Pancreas (tissue), 10 donors: Measurements from ENCODE around the gene DCAKD. TPM values are rescaled to one million over a fixed set of nuclear protein-coding genes. Genes with fewer than 3 reads are reported as not detected.

ENCODE experiments used
- ATAC-seq, 4 donors: fragments of 200-7000 bp; cut with Tn5 transposase; one replicate each; pipeline versions ENCODE4 v1.8.0 to v1.9.1; 2020; ENCODE audit warnings: mild to moderate bottlenecking in 4 of 4, moderate library complexity in 4 of 4
- DNase-seq, 6 donors: peaks; one replicate each; pipeline ENCODE4 v3.0.0-alpha.2; 2020
- FAIRE-seq: peaks from 2 replicates; lab custom pipeline; 2012; peaks lifted over from hg19 to GRCh38; lab: Jason Lieb, UNC
- H3K27ac ChIP-seq, 4 donors: fragments of 200-600 bp; sonication (generic); 1 replicate in 3 of 4; 2 replicates in 1 of 4; pipeline versions ENCODE4 v1.5.0 to v1.8.0; 2020
- H3K27me3 ChIP-seq, 4 donors: fragments of 200-600 bp; one replicate each; pipeline ENCODE4 v1.8.0; 2021
- H3K36me3 ChIP-seq, 3 donors: fragments of 200-600 bp; sonication (generic) in 1 of 3; one replicate each; pipeline versions ENCODE4 v1.5.0 to v1.8.0; 2020 to 2021
- H3K4me1 ChIP-seq, 3 donors: fragments of 200-600 bp; one replicate each; pipeline ENCODE4 v1.8.0; 2021
- H3K4me3 ChIP-seq, 4 donors: fragments of 200-600 bp; sonication (generic) in 2 of 4; one replicate each; pipeline versions ENCODE4 v1.5.0 to v1.8.0; 2020 to 2021
- H3K9me3 ChIP-seq, 4 donors: fragments of 200-600 bp; one replicate each; pipeline ENCODE4 v1.8.0; 2021
- WGBS, 2 donors: extraction: QIAGEN DNeasy Blood & Tissue Kit; methylation state at CpG; one replicate each; pipeline ENCODE4 v1.1.7; 2013; 5-methylcytosine and 5-hydroxymethylcytosine counted together
- intact Hi-C, 3 donors: fragments of 100-400 bp; cut with DNase I; formaldehyde crosslinking; loops; one replicate each; pipeline versions ENCODE4 v1.11.1 to v1.14.2; 2022
- polyA plus RNA-seq, 2 donors: library from polyadenylated mRNA; stranded (reverse); fragments of 200-250 nt; gene quantifications; one replicate each; pipeline ENCODE4 v1.2.3, GENCODE V29; 2013
- total RNA-seq, 6 donors: library from RNA; stranded (reverse); fragmentation: NEBNext Ultra II Directional in 4 of 6; extraction: Animal tissue kit (Norgen Biotek cat#: 25700) in 4 of 6; gene quantifications; one replicate each; pipeline versions ENCODE4 v1.2.1 to v1.2.4, GENCODE V29; 2021 to 2023
- TF ChIP-seq, protein P1 (sequence below), 4 donors: fragments of 200-600 bp; sonication (generic) in 3 of 4; IDR thresholded peaks; one replicate each; pipeline versions ENCODE4 v1.5.0 to v1.8.0; 2021; ENCODE audit warnings: antibody characterized with exemption in 4 of 4
- donor health status: healthy with polysubstance abuse.
- donor health status: DM: no; HTN: no; CAD: no; lungs with moderate emphysema.
- donor health status: DM: no; HTN: no; CAD: no.
- donor health status: control.
- donor health status: control.
- donor health status: Bipolar disorder and iron deficiency.
- donor health status: DM: yes; HTN: yes; CAD: no.
- donor health status: DM: no; HTN: no; CAD: no.
- donor health status: DM: no; HTN: no; CAD: no.
- donor health status: DM: yes; HTN: yes; CAD: no.

Gene DCAKD
- total and polyA plus RNA-seq, 8 donors, result 9.3 to 19.2 (median 12.1) TPM

DNA sequence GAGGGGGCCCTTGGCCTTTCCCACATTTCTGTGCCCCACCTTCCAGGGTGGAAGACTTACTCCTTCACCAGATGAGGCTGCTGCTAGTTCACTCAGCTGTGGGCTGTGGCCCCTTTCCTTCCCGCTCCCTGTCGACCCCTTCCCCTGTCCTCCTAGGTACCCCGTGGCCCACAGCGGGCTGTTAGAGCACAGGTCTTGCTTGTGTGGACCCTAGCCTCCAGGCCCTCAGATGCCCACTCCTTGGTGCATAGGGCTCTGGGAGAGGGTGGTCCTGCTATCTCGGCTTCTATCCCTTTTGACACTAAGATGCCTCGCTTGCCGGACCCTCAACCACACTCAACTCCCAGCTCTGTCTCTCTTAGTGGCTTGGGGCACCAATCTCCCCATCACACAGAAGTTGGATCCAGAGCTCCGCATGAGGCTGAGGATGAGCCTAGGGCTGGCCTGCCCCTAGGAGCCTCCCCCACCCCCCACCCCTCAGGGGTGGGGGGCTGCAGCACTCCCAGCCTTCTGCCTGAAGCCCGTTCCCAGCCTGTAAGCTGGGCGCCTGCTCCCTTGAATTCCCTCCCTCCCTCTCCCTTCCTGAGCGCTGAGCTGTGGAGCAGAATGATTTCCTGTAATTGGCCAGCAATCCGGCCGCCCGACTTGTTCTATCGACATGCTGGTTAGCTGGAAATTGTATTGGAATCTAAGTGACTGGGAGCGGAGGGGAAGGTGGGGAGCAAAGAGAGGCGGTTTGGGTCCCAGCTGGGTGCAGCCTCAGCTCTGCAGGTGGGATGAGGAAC lies 30.9 kb downstream of the DCAKD start:
- peak overlapping the region in 2 of 4 donors; percentile 60 to 70 for H3K27ac ChIP-seq
- ATAC-seq, result peak in 2 of 4 donors; percentile 7 to 26

DNA sequence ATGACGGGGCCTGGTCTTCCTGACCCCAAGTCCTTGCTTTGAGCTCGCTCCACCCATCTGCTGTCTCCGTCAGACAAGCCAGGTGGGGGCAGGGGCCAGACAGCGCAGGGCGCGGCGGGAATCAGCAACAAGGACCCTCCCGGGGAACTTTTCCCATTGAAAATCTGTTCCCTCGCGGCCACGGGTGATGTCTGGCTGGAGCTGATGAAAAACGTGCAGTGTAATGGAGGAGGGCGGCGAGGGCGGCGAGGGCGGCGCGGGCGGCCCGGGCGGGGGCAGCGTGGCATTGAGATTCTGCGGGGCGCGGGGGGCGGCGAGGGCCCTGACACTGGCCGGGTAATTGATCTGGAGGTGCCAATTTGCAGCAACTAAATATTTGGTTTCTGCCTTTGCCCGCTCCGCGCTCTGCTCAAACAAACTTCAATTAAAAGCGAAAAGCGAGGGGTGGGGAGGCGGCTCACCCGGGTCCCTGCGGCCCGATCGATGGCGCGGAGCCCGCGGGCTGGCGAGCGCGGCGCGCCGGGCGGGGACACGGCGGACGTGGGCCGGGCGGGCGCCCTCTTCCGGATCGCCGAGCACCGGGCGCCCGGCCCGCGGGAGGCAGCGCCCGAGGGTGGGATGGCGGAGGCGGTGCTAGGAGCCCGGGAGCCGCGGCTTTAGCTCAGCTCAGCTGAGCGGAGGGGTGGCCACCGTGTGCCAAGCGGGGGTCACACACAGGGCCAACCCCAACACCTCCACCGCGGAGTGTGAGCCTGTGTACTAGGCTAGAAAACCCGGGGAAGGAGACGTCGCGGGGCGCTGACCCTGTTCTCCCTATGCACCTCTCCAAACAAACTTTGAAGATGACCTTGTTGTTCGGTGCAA lies 32.4 kb downstream of the DCAKD start:
- no peak for FAIRE-seq
- TF ChIP-seq, protein P1, sequence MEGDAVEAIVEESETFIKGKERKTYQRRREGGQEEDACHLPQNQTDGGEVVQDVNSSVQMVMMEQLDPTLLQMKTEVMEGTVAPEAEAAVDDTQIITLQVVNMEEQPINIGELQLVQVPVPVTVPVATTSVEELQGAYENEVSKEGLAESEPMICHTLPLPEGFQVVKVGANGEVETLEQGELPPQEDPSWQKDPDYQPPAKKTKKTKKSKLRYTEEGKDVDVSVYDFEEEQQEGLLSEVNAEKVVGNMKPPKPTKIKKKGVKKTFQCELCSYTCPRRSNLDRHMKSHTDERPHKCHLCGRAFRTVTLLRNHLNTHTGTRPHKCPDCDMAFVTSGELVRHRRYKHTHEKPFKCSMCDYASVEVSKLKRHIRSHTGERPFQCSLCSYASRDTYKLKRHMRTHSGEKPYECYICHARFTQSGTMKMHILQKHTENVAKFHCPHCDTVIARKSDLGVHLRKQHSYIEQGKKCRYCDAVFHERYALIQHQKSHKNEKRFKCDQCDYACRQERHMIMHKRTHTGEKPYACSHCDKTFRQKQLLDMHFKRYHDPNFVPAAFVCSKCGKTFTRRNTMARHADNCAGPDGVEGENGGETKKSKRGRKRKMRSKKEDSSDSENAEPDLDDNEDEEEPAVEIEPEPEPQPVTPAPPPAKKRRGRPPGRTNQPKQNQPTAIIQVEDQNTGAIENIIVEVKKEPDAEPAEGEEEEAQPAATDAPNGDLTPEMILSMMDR (IDR thresholded peaks at IDR 0.05), result peak in 3 of 4 donors; percentile 9 to 34 (median 20)
- Histone ChIP-seq H3K9me3 (no peaks in the 10 kb centered on the region), H3K4me1 (peaks cover 24 to 38% (median 26%) of the 10 kb centered on the region in 3 donors), H3K27ac (peak overlapping the region in 1 of 4 donors; percentile 9), H3K27me3 (no peaks in the 10 kb centered on the region), H3K4me3 (peak overlapping the region; percentile 37 to 53 (median 44)), H3K36me3 (no peaks in the 10 kb centered on the region)
- DNase-seq, result peak in 4 of 6 donors; percentile 42 to 85 (median 64)
- intact Hi-C loops, result no loop called here
- WGBS, 2 donors, result 1% methylated on average over 75 to 82 of the region's 82 CpGs
- ATAC-seq, result peak; percentile 55 to 74 (median 69)

More for the DNA sequence above, 30.9 kb downstream of the DCAKD start:
- H3K9me3 ChIP-seq, result no peaks in the 10 kb centered on the region
- DNase-seq, result peak in 2 of 6 donors; percentile 39 to 45
- no peaks in the 10 kb centered on the region for H3K36me3 ChIP-seq
- 48% methylated on average over 17 of the region's 17 CpGs for WGBS, 2 donors
- FAIRE-seq, result no peak
- H3K27me3 ChIP-seq, result no peaks in the 10 kb centered on the region
- no peak overlapping the region for H3K4me3 ChIP-seq
- TF ChIP-seq, protein P1 (IDR thresholded peaks at IDR 0.05), result no peak
- intact Hi-C loops, result loop anchor here (5.0 to 10.0 kb wide), 2 partner anchors 96 to 98 kb away; no protein-coding TSS in a partner anchor
- peaks cover 24 to 37% (median 24%) of the 10 kb centered on the region in 3 donors for H3K4me1 ChIP-seq

- TF ChIP-seq, protein P1 (IDR thresholded peaks at IDR 0.05), result no peak
- Histone ChIP-seq H3K27me3 (no peaks in the 10 kb centered on the region), H3K4me3 (peak overlapping the region in 3 of 4 donors; percentile 40 to 53 (median 48)), H3K4me1 (peaks cover 24 to 38% (median 26%) of the 10 kb centered on the region in 3 donors), H3K9me3 (no peaks in the 10 kb centered on the region), H3K36me3 (no peaks in the 10 kb centered on the region), H3K27ac (no peak overlapping the region)
- intact Hi-C loops, result no loop called here
- no peak for FAIRE-seq
- DNase-seq, result no peak
- WGBS, 2 donors, result 8 to 10% methylated on average over 4 of the region's 4 CpGs
- ATAC-seq, result no peak
These were observed 33.0 kb downstream of the DCAKD start for GRCh38 chr17:45018514-45018847.

DNA sequence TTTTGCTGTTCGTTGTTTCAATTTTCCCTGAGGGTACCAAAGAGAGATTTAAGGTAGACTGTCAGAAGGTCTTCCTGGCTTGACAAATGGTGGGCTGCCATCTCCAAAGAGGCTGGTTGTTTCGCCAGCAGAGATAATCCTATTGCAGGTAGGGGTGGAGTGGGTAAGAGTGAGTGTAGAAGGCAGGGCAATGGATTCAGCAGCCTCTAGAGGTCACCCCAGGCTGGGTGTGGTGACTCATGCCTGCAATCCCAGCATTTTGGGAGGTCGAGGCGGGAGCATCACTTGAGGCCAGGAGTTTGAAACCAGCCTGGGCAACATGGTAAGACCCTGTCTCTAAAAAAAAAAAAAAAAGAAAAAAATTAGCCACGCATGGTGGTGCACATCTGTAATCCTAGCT lies 34.6 kb downstream of the DCAKD start:
- no peaks in the 10 kb centered on the region for H3K36me3 ChIP-seq
- intact Hi-C loops, result no loop called here
- TF ChIP-seq, protein P1 (IDR thresholded peaks at IDR 0.05), result no peak
- peak in 1 of 4 donors; percentile 20 for ATAC-seq
- WGBS, 2 donors, result 26 to 34% methylated on average over 5 of the region's 5 CpGs
- DNase-seq, result no peak
- H3K4me3 ChIP-seq, result no peak overlapping the region
- no peak overlapping the region for H3K27ac ChIP-seq
- H3K27me3 ChIP-seq, result no peaks in the 10 kb centered on the region
- FAIRE-seq, result no peak
- no peaks in the 10 kb centered on the region for H3K9me3 ChIP-seq
- peaks cover 24 to 38% (median 26%) of the 10 kb centered on the region in 3 donors for H3K4me1 ChIP-seq
